ENCODE measurements around the gene WDR7. TPM values are rescaled to one million over a fixed set of nuclear protein-coding genes. Genes with fewer than 3 reads are reported as not detected.

WDR7 gene
- total and polyA plus RNA-seq, 9 of the 15 experiments (the other 6 are each of a cell fraction or from before 2014, with no cell fraction given): 1.4 to 9.4 (median 5.3) TPM

- no TSS peak for BruUV-seq (replicated peaks)
Measured at GRCh38 chr18:57048859-57049258, 397.7 kb downstream of the WDR7 start.

More at GRCh38 chr18:57048859-57049258, 397.7 kb downstream of the WDR7 start:
- intact Hi-C loops (cut with micrococcal nuclease): no loop called here
- H4K20me1 ChIP-seq (replicated peaks; ENCODE audit: control insufficient read depth, insufficient read depth, low read length): peaks cover 6% of the 10 kb centered on the region
- FAIRE-seq: no peak
- H3K4me3 ChIP-seq: no peak overlapping the region
- H3K36me3 ChIP-seq (ENCODE audit: control insufficient read depth, insufficient read depth, low read length): no peaks in the 10 kb centered on the region
- ChIA-PET POLR2A (no interaction called here), CTCF (ENCODE audit: low intra/inter-chr PET ratio) (no interaction called here)
- H3K79me2 ChIP-seq (ENCODE audit: control insufficient read depth, insufficient read depth, low read length): no peaks in the 10 kb centered on the region
- peaks cover 0 to 26% of the 10 kb centered on the region in 2 experiments; a peak in 2 of 5 replicates for H3K27me3 ChIP-seq (ENCODE audit: control insufficient read depth in 2 of 2, insufficient read depth in 2 of 2, low read length in 2 of 2)
- WGBS (ENCODE audit: insufficient coverage, low coverage, missing lambda C conversion rate): 18% methylated on average over 6 of the region's 9 CpGs
- TF ChIP-seq CTBP1 (IDR thresholded peaks at IDR 0.05; ENCODE audit: borderline replicate concordance) (no peak), U2AF2 (optimal IDR thresholded peaks at IDR 0.05; ENCODE audit: low read depth, low read length) (no peak), MEF2A (IDR thresholded peaks at IDR 0.05; ENCODE audit: control insufficient read depth, low read depth, low read length) (no peak), TCF3 (CRISPR knock-in tag; IDR thresholded peaks at IDR 0.05) (no peak), GMEB1 (CRISPR knock-in tag; IDR thresholded peaks at IDR 0.05) (no peak), HNRNPL (IDR thresholded peaks at IDR 0.05; ENCODE audit: low read depth, low read length) (no peak), NR2F6 (CRISPR knock-in tag; IDR thresholded peaks at IDR 0.05) (no peak), CHD1 (IDR thresholded peaks at IDR 0.05; ENCODE audit: low read length) (no peak), ZNF512 (tag; IDR thresholded peaks at IDR 0.05) (no peak), TAF15 (IDR thresholded peaks at IDR 0.05; ENCODE audit: low read depth, low read length) (no peak), CGGBP1 (CRISPR knock-in tag; IDR thresholded peaks at IDR 0.05) (no peak)
- H3K27ac ChIP-seq (ENCODE audit: extremely low read depth, low read depth, low read length): no peak overlapping the region
- ATAC-seq: no peak
- in situ Hi-C loops (cut with MboI): no loop called here
- no peak overlapping the region for H3K4me2 ChIP-seq (ENCODE audit: insufficient read depth, low read length)
- no peak overlapping the region for H3K9ac ChIP-seq (ENCODE audit: insufficient read depth in 1 of 2, low read depth in 2 of 2, low read length in 2 of 2)
- H3K9me1 ChIP-seq (ENCODE audit: control insufficient read depth, insufficient read depth, low read length): no peaks in the 10 kb centered on the region
- peaks cover 10 to 12% of the 10 kb centered on the region in 2 experiments; a peak in 3 of 5 replicates for H3K4me1 ChIP-seq (replicated peaks in 1 of 2; ENCODE audit: control insufficient read depth in 2 of 2, insufficient read depth in 2 of 2, low read length in 2 of 2)
- no peaks in the 10 kb centered on the region for H3K9me3 ChIP-seq (replicated peaks; ENCODE audit: control insufficient read depth, insufficient read depth, low read depth, low read length)
- no peak overlapping the region for H2AFZ ChIP-seq (ENCODE audit: low read depth, low read length)
- no peak for DNase-seq (ENCODE audit: extremely low read depth in 1 of 4, low spot score in 3 of 4)

Measured in K562 (cell line).